ENCODE data around the gene NAALADL2.
"Not testable (repeated sequence)": the region's sequence is repeated elsewhere in the genome, so short reads cannot be mapped to it uniquely, and the experiment has no call there.

NAALADL2 gene

GRCh38 chr3:175386630-175387029 lies 527.5 kb downstream of the NAALADL2 start:
- no peak for DNase-seq

GRCh38 chr3:175389560-175389959 lies 530.4 kb downstream of the NAALADL2 start:
- DNase-seq: no peak

- no peak for DNase-seq
Observed at GRCh38 chr3:175391601-175392000, 532.5 kb downstream of the NAALADL2 start.

GRCh38 chr3:175392653-175393052 lies 533.5 kb downstream of the NAALADL2 start:
- no peak for DNase-seq

GRCh38 chr3:175397372-175397771 lies 538.2 kb downstream of the NAALADL2 start:
- DNase-seq: no peak

GRCh38 chr3:175398676-175399075 lies 539.5 kb downstream of the NAALADL2 start:
- no peak for DNase-seq

- no peak for DNase-seq
Observed at GRCh38 chr3:175399156-175399840, 540.2 kb downstream of the NAALADL2 start.

- DNase-seq: no peak
Observed at GRCh38 chr3:175404027-175404426, 544.9 kb downstream of the NAALADL2 start.

- DNase-seq: no peak
Observed at GRCh38 chr3:175404621-175405020, 545.5 kb downstream of the NAALADL2 start.

- DNase-seq: no peak
Observed at GRCh38 chr3:175410251-175410650, 551.1 kb downstream of the NAALADL2 start.

- DNase-seq: no peak
Observed at GRCh38 chr3:175411405-175411804, 552.3 kb downstream of the NAALADL2 start.

- no peak for DNase-seq
Observed at GRCh38 chr3:175411946-175412345, 552.8 kb downstream of the NAALADL2 start.

- no peak for DNase-seq
Observed at GRCh38 chr3:175413926-175414325, 554.8 kb downstream of the NAALADL2 start.

- no peak for DNase-seq
Observed at GRCh38 chr3:175416600-175416999, 557.5 kb downstream of the NAALADL2 start.

- DNase-seq: no peak
Observed at GRCh38 chr3:175417426-175417825, 558.3 kb downstream of the NAALADL2 start.

- DNase-seq: no peak
Observed at GRCh38 chr3:175421902-175422301, 562.8 kb downstream of the NAALADL2 start.

- DNase-seq: no peak
Observed at GRCh38 chr3:175422744-175423143, 563.6 kb downstream of the NAALADL2 start.

GRCh38 chr3:175423848-175424247 lies 564.7 kb downstream of the NAALADL2 start:
- DNase-seq: not testable (repeated sequence)

GRCh38 chr3:175426805-175427204 lies 567.7 kb downstream of the NAALADL2 start:
- DNase-seq: no peak

GRCh38 chr3:175428466-175428865 lies 569.3 kb downstream of the NAALADL2 start:
- no peak for DNase-seq

- no peak for DNase-seq
Observed at GRCh38 chr3:175430983-175431773, 572.0 kb downstream of the NAALADL2 start.

- DNase-seq: no peak
Observed at GRCh38 chr3:175432376-175433025, 573.4 kb downstream of the NAALADL2 start.

GRCh38 chr3:175433026-175433674 lies 574.0 kb downstream of the NAALADL2 start:
- DNase-seq: no peak

All from activated gamma-delta T cell (primary cell).